CD4-positive, CD25-positive, alpha-beta regulatory T cell (primary cell): ENCODE results near the gene NR2F1-AS1. TPM values are rescaled to one million over a fixed set of nuclear protein-coding genes. Genes with fewer than 3 reads are reported as not detected.

Source experiments
- ATAC-seq, 2 donors: fragments of 150-1000 bp; cut with Tn5 transposase; one replicate each; pipeline ENCODE4 v1.10.0; 2021; ENCODE audit warnings: low read depth in 2 of 2, moderate number of reproducible peaks in 2 of 2, moderate library complexity in 1 of 2
- DNase-seq, 3 donors: peaks; one replicate each; pipeline versions ENCODE4 v3.0.0 to v3.0.0-alpha.2; 2012 to 2022; ENCODE audit warnings: mixed read lengths in 1 of 3
- H3K27ac ChIP-seq: one replicate; pipeline ENCODE4 v1.7.0; 2013; ENCODE audit warnings: mild to moderate bottlenecking, low read length; ENCODE audit not compliant: insufficient read depth, poor library complexity, severe bottlenecking
- H3K27me3 ChIP-seq: one replicate; pipeline ENCODE4 v1.7.0; 2013; ENCODE audit warnings: low read length; ENCODE audit not compliant: control insufficient read depth, insufficient read depth
- H3K36me3 ChIP-seq: one replicate; pipeline ENCODE4 v1.7.0; 2013; ENCODE audit warnings: mild to moderate bottlenecking, low read length, moderate library complexity; ENCODE audit not compliant: control insufficient read depth, insufficient read depth
- H3K4me1 ChIP-seq: 2 replicates; pipeline ENCODE4 v1.7.0; 2013; ENCODE audit warnings: mild to moderate bottlenecking, low read length; ENCODE audit not compliant: insufficient read depth, control insufficient read depth, poor library complexity, severe bottlenecking
- H3K4me3 ChIP-seq: one replicate; pipeline ENCODE4 v1.7.0; 2013; ENCODE audit warnings: low read depth, mild to moderate bottlenecking, low read length, moderate library complexity
- H3K9me3 ChIP-seq, 2 experiments: 1 replicate in 1 of 2; 2 replicates in 1 of 2; pipeline ENCODE4 v1.7.0; 2013; ENCODE audit warnings: low read length in 2 of 2, mild to moderate bottlenecking in 1 of 2, moderate library complexity in 1 of 2; ENCODE audit not compliant: control insufficient read depth in 2 of 2
- H3K27ac Mint-ChIP-seq, 3 donors: one replicate each; pipeline ENCODE4 v1.8.0; 2020 to 2022; ENCODE audit warnings: mild to moderate bottlenecking in 3 of 3, mixed read lengths in 3 of 3, moderate library complexity in 2 of 3
- H3K27me3 Mint-ChIP-seq: one replicate; pipeline ENCODE4 v1.8.0; 2022; ENCODE audit warnings: mild to moderate bottlenecking, mixed read lengths
- H3K36me3 Mint-ChIP-seq: one replicate; pipeline ENCODE4 v1.8.0; 2020; ENCODE audit warnings: mixed read lengths
- H3K4me1 Mint-ChIP-seq, 4 donors: one replicate each; pipeline ENCODE4 v1.8.0; 2020 to 2022; ENCODE audit warnings: mixed read lengths in 4 of 4, mild to moderate bottlenecking in 1 of 4
- H3K4me3 Mint-ChIP-seq, 4 donors: one replicate each; pipeline ENCODE4 v1.8.0; 2020 to 2022; ENCODE audit warnings: mild to moderate bottlenecking in 4 of 4, mixed read lengths in 4 of 4, moderate library complexity in 3 of 4
- H3K9me3 Mint-ChIP-seq, 7 donors: one replicate each; pipeline ENCODE4 v1.8.0; 2020 to 2022; ENCODE audit warnings: mixed read lengths in 7 of 7, mild to moderate bottlenecking in 3 of 7, moderate library complexity in 2 of 7
- polyA plus RNA-seq, 4 donors: library from polyadenylated mRNA; unstranded; fragments of 300-500 nt; fragmentation: Illumina TruSeq; gene quantifications; one replicate each; pipeline ENCODE4 v1.2.3, GENCODE V29; 2021
- total RNA-seq: library from RNA; stranded (reverse); gene quantifications from one replicate; pipeline ENCODE4 v1.2.3, GENCODE V29; 2022

NR2F1-AS1 gene
- total and polyA plus RNA-seq, 5 donors from 2014 or later: not detected

GRCh38 chr5:93607367-93608258 lies 26.6 kb upstream of the NR2F1-AS1 start:
- ATAC-seq (peak; percentile 62 to 75), DNase-seq (peak; percentile 23 to 58 (median 52))
- H3K4me3 Mint-ChIP-seq: peak overlapping the region in 3 of 4 donors; percentile 11 to 68 (median 41)
- H3K27me3 Mint-ChIP-seq: peaks cover 85% of the 10 kb centered on the region
- peaks cover 3 to 13% of the 10 kb centered on the region in 2 experiments for H3K9me3 ChIP-seq
- no peak overlapping the region for H3K27ac ChIP-seq
- peaks cover 13% of the 10 kb centered on the region for H3K4me1 ChIP-seq
- H3K4me3 ChIP-seq: peak overlapping the region; percentile 56
- peaks cover under 1 to 27% (median 14%) of the 10 kb centered on the region in 4 donors for H3K4me1 Mint-ChIP-seq
- no peaks in the 10 kb centered on the region for H3K36me3 Mint-ChIP-seq
- no peak overlapping the region for H3K27ac Mint-ChIP-seq
- H3K9me3 Mint-ChIP-seq: peaks cover 0 to 15% (median 2%) of the 10 kb centered on the region in 7 donors
- H3K27me3 ChIP-seq: peaks cover 85% of the 10 kb centered on the region
- H3K36me3 ChIP-seq: no peaks in the 10 kb centered on the region

- DNase-seq: no peak
- H3K9me3 Mint-ChIP-seq: peaks cover 0 to 19% (median 0%) of the 10 kb centered on the region in 7 donors
- no peak for ATAC-seq
- Histone ChIP-seq H3K27me3 (peaks cover 88% of the 10 kb centered on the region), H3K27ac (no peak overlapping the region), H3K4me1 (peaks cover 13% of the 10 kb centered on the region), H3K4me3 (no peak overlapping the region), H3K36me3 (no peaks in the 10 kb centered on the region), H3K9me3 (peaks cover 3 to 13% of the 10 kb centered on the region in 2 experiments)
- H3K36me3 Mint-ChIP-seq: no peaks in the 10 kb centered on the region
- H3K27ac Mint-ChIP-seq: no peak overlapping the region
- peaks cover 0 to 20% (median 12%) of the 10 kb centered on the region in 4 donors for H3K4me1 Mint-ChIP-seq
- no peak overlapping the region for H3K4me3 Mint-ChIP-seq
- peaks cover 73% of the 10 kb centered on the region for H3K27me3 Mint-ChIP-seq
These were observed 25.3 kb upstream of the NR2F1-AS1 start for GRCh38 chr5:93606382-93606752.

GRCh38 chr5:93604644-93605515 lies 23.9 kb upstream of the NR2F1-AS1 start:
- H3K27ac Mint-ChIP-seq: peak overlapping the region in 1 of 3 donors; percentile 29
- Histone ChIP-seq H3K4me1 (peaks cover 13% of the 10 kb centered on the region), H3K36me3 (no peaks in the 10 kb centered on the region), H3K27me3 (peaks cover 87% of the 10 kb centered on the region), H3K9me3 (peaks cover 0 to 1% of the 10 kb centered on the region in 2 experiments), H3K4me3 (no peak overlapping the region), H3K27ac (no peak overlapping the region)
- H3K27me3 Mint-ChIP-seq: peaks cover 58% of the 10 kb centered on the region
- no peaks in the 10 kb centered on the region for H3K36me3 Mint-ChIP-seq
- DNase-seq (no peak), ATAC-seq (no peak)
- peaks cover 0 to 22% (median 9%) of the 10 kb centered on the region in 4 donors for H3K4me1 Mint-ChIP-seq
- H3K4me3 Mint-ChIP-seq: no peak overlapping the region
- peaks cover 0 to 18% (median 0%) of the 10 kb centered on the region in 7 donors for H3K9me3 Mint-ChIP-seq

- Mint-ChIP-seq H3K27ac (no peak overlapping the region), H3K27me3 (peaks cover 49% of the 10 kb centered on the region), H3K9me3 (peaks cover 0 to 18% (median 0%) of the 10 kb centered on the region in 7 donors), H3K4me3 (peak overlapping the region in 1 of 4 donors; percentile 1), H3K4me1 (peaks cover 0 to 22% (median 9%) of the 10 kb centered on the region in 4 donors), H3K36me3 (no peaks in the 10 kb centered on the region)
- H3K9me3 ChIP-seq: no peaks in the 10 kb centered on the region
- ATAC-seq: no peak
- no peak overlapping the region for H3K27ac ChIP-seq
- no peak for DNase-seq
- H3K4me3 ChIP-seq: no peak overlapping the region
- H3K4me1 ChIP-seq: peaks cover 13% of the 10 kb centered on the region
- H3K36me3 ChIP-seq: no peaks in the 10 kb centered on the region
- peaks cover 88% of the 10 kb centered on the region for H3K27me3 ChIP-seq
These were observed 23.0 kb upstream of the NR2F1-AS1 start for GRCh38 chr5:93603793-93604643.

- Mint-ChIP-seq H3K4me3 (peak overlapping the region in 2 of 4 donors; percentile 1 to 57), H3K4me1 (peaks cover 0 to 21% (median 9%) of the 10 kb centered on the region in 4 donors), H3K27me3 (peaks cover 42% of the 10 kb centered on the region), H3K9me3 (peaks cover 0 to 18% (median 0%) of the 10 kb centered on the region in 7 donors), H3K27ac (no peak overlapping the region), H3K36me3 (no peaks in the 10 kb centered on the region)
- Histone ChIP-seq H3K4me3 (no peak overlapping the region), H3K27ac (no peak overlapping the region), H3K4me1 (peaks cover 20% of the 10 kb centered on the region), H3K9me3 (no peaks in the 10 kb centered on the region), H3K36me3 (no peaks in the 10 kb centered on the region), H3K27me3 (peaks cover 87% of the 10 kb centered on the region)
- DNase-seq: no peak
- ATAC-seq: no peak
These were observed 22.2 kb upstream of the NR2F1-AS1 start for GRCh38 chr5:93603078-93603792.

- Histone ChIP-seq H3K4me1 (peaks cover 15% of the 10 kb centered on the region), H3K9me3 (no peaks in the 10 kb centered on the region), H3K27ac (no peak overlapping the region), H3K36me3 (no peaks in the 10 kb centered on the region), H3K27me3 (peaks cover 87% of the 10 kb centered on the region), H3K4me3 (no peak overlapping the region)
- Mint-ChIP-seq H3K36me3 (no peaks in the 10 kb centered on the region), H3K4me1 (peaks cover 0 to 14% (median 3%) of the 10 kb centered on the region in 4 donors), H3K27ac (peak overlapping the region in 1 of 3 donors; percentile 76), H3K4me3 (peak overlapping the region in 2 of 4 donors; percentile 9 to 57), H3K27me3 (peaks cover 34% of the 10 kb centered on the region), H3K9me3 (peaks cover 0 to 21% (median 0%) of the 10 kb centered on the region in 7 donors)
- ATAC-seq (no peak), DNase-seq (no peak)
These were observed 21.4 kb upstream of the NR2F1-AS1 start for GRCh38 chr5:93602241-93603077.
